ENCODE data around the gene BCAP29. TPM values are rescaled to one million over a fixed set of nuclear protein-coding genes. Genes with fewer than 3 reads are reported as not detected.

BCAP29 gene
- total and polyA plus RNA-seq, 9 of the 15 experiments (the other 6 are each of a cell fraction or from before 2014, with no cell fraction given), result 63.4 to 137 (median 79.7) TPM

GRCh38 chr7:107643938-107644308 lies 63.9 kb downstream of the BCAP29 start:
- no peak overlapping the region for H3K27ac ChIP-seq (ENCODE audit: extremely low read depth, low read depth, low read length)
- intact Hi-C loops (cut with micrococcal nuclease), result loop anchor here (5.0 kb wide), 1 partner anchor 78 kb away; no protein-coding TSS in a partner anchor
- no peaks in the 10 kb centered on the region for H3K9me3 ChIP-seq (replicated peaks; ENCODE audit: control insufficient read depth, insufficient read depth, low read depth, low read length)
- no TSS peak for BruUV-seq (replicated peaks)
- H2AFZ ChIP-seq (ENCODE audit: low read depth, low read length), result no peak overlapping the region
- ATAC-seq, result no peak
- H3K79me2 ChIP-seq (ENCODE audit: control insufficient read depth, insufficient read depth, low read length), result no peaks in the 10 kb centered on the region
- DNase-seq (ENCODE audit: extremely low read depth in 1 of 4, low spot score in 3 of 4), result no peak
- no peak overlapping the region for H3K4me3 ChIP-seq
- WGBS (ENCODE audit: insufficient coverage, low coverage, missing lambda C conversion rate), result 17% methylated on average over 1 of the region's 1 CpG
- no peaks in the 10 kb centered on the region for H4K20me1 ChIP-seq (replicated peaks; ENCODE audit: control insufficient read depth, insufficient read depth, low read length)
- H3K4me2 ChIP-seq (ENCODE audit: insufficient read depth, low read length), result no peak overlapping the region
- H3K27me3 ChIP-seq (ENCODE audit: control insufficient read depth in 2 of 2, insufficient read depth in 2 of 2, low read length in 2 of 2), result peaks cover 4 to 6% of the 10 kb centered on the region in 2 experiments; a peak in 2 of 5 replicates
- no peaks in the 10 kb centered on the region for H3K4me1 ChIP-seq (replicated peaks in 1 of 2; ENCODE audit: control insufficient read depth in 2 of 2, insufficient read depth in 2 of 2, low read length in 2 of 2)
- POLR2A ChIA-PET, result interaction anchor here (1.1 to 1.7 kb wide), 2 partner anchors 9 to 12 kb away, joined by 4 to 8 read pairs; no protein-coding TSS in a partner anchor
- FAIRE-seq, result no peak
- no peaks in the 10 kb centered on the region for H3K9me1 ChIP-seq (ENCODE audit: control insufficient read depth, insufficient read depth, low read length)
- CTCF ChIA-PET (ENCODE audit: low intra/inter-chr PET ratio), result no interaction called here
- H3K36me3 ChIP-seq (ENCODE audit: control insufficient read depth, insufficient read depth, low read length), result no peaks in the 10 kb centered on the region
- no peak overlapping the region for H3K9ac ChIP-seq (ENCODE audit: insufficient read depth in 1 of 2, low read depth in 2 of 2, low read length in 2 of 2)
- in situ Hi-C loops (cut with MboI), result no loop called here
- TF ChIP-seq DPF2 (IDR thresholded peaks at IDR 0.05) (no peak), ZNF253 (CRISPR knock-in tag; conservative IDR thresholded peaks at IDR 0.05) (no peak), SMARCB1 (IDR thresholded peaks at IDR 0.05; ENCODE audit: insufficient read length, low read depth) (no peak), ZNF274 (IDR thresholded peaks at IDR 0.05; ENCODE audit: borderline replicate concordance, low read depth, low read length) (no peak), MLX (CRISPR knock-in tag; conservative IDR thresholded peaks at IDR 0.05) (no peak), ATF2 (CRISPR knock-in tag; IDR thresholded peaks at IDR 0.05) (no peak), ZC3H4 (CRISPR knock-in tag; IDR thresholded peaks at IDR 0.05; ENCODE audit: borderline replicate concordance) (no peak), POLR3G (IDR thresholded peaks at IDR 0.05; ENCODE audit: extremely low read depth, insufficient read length, insufficient replicate concordance) (no peak), ZEB2 (IDR thresholded peaks at IDR 0.05) (no peak)
